HG02610 (cell line): Measurements from ENCODE around the gene ZNFX1.
"Not testable (repeated sequence)": the region's sequence is repeated elsewhere in the genome, so short reads cannot be mapped to it uniquely, and the experiment has no call there.

Source experiments
- ATAC-seq: cut with Tn5 transposase; IDR thresholded peaks from one replicate; pipeline ENCODE4 v1.9.1; 2021; ENCODE audit warnings: mild to moderate bottlenecking, moderate library complexity; ENCODE audit not compliant: unreplicated experiment

Gene ZNFX1

GRCh38 chr20:49278036-49278817 is at the start of gene ZNFX1:
Gene ZNFX1 (minus strand): TSS chr20:49278057. CDS start chr20:49275839, 2,218 bp downstream.
- ATAC-seq: peak; percentile 81

- no peak for ATAC-seq
Measured at GRCh38 chr20:49326026-49326425, 48.2 kb upstream of the ZNFX1 start.

GRCh38 chr20:49324306-49324705 is 46.4 kb upstream of the ZNFX1 start:
- no peak for ATAC-seq

- no peak for ATAC-seq
Measured at GRCh38 chr20:49323622-49324238, 45.9 kb upstream of the ZNFX1 start.

- ATAC-seq: no peak
Measured at GRCh38 chr20:49320460-49320859, 42.6 kb upstream of the ZNFX1 start.

- no peak for ATAC-seq
Measured at GRCh38 chr20:49319208-49319809, 41.5 kb upstream of the ZNFX1 start.

GRCh38 chr20:49318430-49319207 is 40.8 kb upstream of the ZNFX1 start:
- no peak for ATAC-seq

- ATAC-seq: no peak
Measured at GRCh38 chr20:49318091-49318429, 40.2 kb upstream of the ZNFX1 start.

- no peak for ATAC-seq
Measured at GRCh38 chr20:49316704-49317103, 38.8 kb upstream of the ZNFX1 start.

- ATAC-seq: no peak
Measured at GRCh38 chr20:49315580-49315979, 37.7 kb upstream of the ZNFX1 start.

GRCh38 chr20:49314052-49314451 is 36.2 kb upstream of the ZNFX1 start:
- ATAC-seq: not testable (repeated sequence)

GRCh38 chr20:49313283-49313682 is 35.4 kb upstream of the ZNFX1 start:
- ATAC-seq: no peak

GRCh38 chr20:49312661-49313060 is 34.8 kb upstream of the ZNFX1 start:
- ATAC-seq: no peak

- ATAC-seq: no peak
Measured at GRCh38 chr20:49310705-49311104, 32.8 kb upstream of the ZNFX1 start.

- no peak for ATAC-seq
Measured at GRCh38 chr20:49308875-49309274, 31.0 kb upstream of the ZNFX1 start.

- ATAC-seq: no peak
Measured at GRCh38 chr20:49306903-49307620, 29.2 kb upstream of the ZNFX1 start.

- ATAC-seq: no peak
Measured at GRCh38 chr20:49303065-49303552, 25.3 kb upstream of the ZNFX1 start.

- ATAC-seq: no peak
Measured at GRCh38 chr20:49297605-49298530, 20.0 kb upstream of the ZNFX1 start.

- not testable (repeated sequence) for ATAC-seq
Measured at GRCh38 chr20:49294002-49294654, 16.3 kb upstream of the ZNFX1 start.
